NCI-H187 (cell line): Measurements from ENCODE around the gene NMS.
"Not testable (repeated sequence)": the region's sequence is repeated elsewhere in the genome, so short reads cannot be mapped to it uniquely, and the experiment has no call there.

Experiments
- DNase-seq, 2 experiments: peaks; one replicate each; lab custom pipeline; 2025; lab: John Stamatoyannopoulos, UW

Gene NMS, protein sequence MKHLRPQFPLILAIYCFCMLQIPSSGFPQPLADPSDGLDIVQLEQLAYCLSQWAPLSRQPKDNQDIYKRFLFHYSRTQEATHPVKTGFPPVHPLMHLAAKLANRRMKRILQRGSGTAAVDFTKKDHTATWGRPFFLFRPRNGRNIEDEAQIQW

DNA sequence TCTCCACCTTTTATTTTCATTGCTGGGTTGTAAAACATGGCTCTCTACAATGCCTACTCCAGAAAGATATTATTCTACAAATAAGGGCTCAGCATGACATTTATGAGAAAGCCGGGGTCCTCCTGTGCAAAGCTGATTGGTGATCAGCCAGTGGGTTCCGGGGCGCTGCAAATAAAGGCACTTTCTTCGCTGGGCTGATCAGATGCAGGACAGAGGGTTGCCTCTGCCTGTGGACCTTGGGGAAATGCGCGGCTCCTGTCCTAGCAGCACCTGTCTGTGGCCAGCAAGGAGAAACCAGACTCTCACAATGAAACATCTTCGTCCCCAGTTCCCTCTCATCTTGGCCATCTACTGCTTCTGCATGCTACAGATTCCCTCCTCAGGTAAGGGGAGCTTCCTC lies at the start of gene NMS:
Gene NMS (plus strand): TSS at position 301 of the 400 bp plus-strand sequence. CDS start 7 bp downstream, at position 308.
- DNase-seq = no peak

DNA sequence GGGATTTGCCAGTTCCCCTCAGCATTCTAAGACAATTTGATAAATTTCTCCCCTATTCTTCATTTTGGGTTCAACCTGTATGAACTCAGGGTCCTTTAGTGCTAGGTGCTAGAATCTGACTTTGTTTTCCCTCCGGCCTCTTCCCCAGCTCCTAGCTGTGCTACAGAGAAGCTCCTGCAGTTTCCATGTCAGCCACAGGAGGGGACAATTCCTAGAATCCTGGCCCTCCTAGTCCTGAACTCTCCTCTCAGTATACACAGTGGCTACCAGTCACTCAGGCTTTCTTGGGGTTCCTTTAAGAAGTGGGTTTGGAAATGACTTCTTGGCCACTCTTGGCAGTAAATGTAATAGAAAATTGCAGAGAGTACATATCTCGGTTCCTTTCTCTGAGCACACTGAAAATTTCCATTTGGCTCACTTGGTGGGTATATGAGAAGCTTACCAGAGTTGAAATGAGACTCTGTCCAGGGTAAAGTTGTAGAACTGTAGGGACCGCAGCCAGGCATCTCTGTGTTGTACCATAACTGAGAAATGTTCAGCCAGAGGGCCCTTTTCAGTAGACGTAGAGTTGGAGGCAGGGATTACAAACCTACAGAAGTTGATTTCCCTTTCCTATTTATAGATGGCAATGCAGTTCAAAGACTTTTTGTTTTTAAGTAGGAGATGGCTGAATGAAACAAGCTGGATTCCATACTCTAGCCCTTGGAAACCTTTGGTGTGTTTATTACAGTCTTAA lies 47.8 kb upstream of the NMS start:
- no peak for DNase-seq

- DNase-seq = no peak
Measured at GRCh38 chr2:100423631-100424030, 46.7 kb upstream of the NMS start.

- DNase-seq = no peak
Measured at GRCh38 chr2:100424277-100424875, 45.9 kb upstream of the NMS start.

DNA sequence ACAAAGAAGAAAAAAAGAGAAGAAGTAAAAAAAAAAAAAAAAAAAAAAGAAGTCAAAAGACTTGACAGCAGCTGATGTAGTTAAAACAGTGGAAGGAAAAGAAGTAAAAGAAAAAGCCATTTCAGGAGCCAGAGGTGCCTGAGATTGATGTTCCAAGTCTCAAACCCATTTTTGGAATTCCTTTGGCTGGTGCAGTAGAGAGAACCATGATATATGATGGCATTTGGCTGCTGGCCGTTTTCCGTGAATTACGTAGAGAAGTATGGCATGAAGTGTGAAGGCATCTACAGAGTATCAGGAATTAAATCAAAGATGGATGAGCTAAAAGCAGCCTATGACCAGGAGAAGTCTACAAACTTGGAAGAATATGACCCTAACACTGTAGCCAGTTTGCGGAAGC lies 45.2 kb upstream of the NMS start:
- DNase-seq = no peak

DNA sequence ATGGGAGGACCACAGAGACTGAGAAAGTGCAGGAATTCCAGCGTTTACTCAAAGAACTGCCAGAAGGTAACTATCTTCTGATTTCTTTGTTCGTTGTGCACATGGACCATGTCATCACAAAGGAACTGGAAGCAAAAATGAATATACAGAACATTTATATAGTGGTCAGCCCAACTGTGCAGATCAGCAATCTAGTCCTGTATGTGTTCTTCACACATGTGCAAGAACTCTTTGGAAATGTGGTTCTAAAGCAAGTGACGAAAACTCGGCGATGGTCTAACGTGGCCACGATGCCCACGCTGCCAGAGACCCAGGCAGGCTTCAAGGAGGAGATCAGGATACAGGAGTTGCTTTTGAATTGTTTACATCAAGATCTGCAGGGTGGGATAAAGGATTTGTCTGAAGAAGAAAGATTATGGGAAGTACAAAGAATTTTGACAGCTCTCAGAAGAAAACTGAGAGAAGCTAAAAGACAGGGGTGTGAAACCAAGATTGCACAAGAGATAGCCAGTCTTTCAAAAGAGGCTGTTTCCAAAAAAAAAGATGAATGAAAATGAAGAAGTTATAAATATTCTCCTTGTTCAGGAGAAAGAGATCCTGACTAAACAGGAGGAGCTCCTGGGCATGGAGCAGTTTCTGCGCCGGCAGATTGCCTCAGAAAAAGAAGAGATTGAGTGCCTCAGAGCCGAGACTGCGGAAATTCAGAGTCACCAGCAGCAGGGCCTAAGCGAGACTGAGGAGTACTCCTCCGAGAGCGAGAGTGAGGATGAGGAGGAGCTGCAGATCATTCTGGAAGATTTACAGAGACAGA lies 44.5 kb upstream of the NMS start:
- DNase-seq = no peak

GRCh38 chr2:100426384-100426720 lies 43.9 kb upstream of the NMS start:
- DNase-seq = no peak

GRCh38 chr2:100427111-100427510 lies 43.2 kb upstream of the NMS start:
- no peak for DNase-seq

- DNase-seq = no peak
Measured at GRCh38 chr2:100427627-100428258, 42.5 kb upstream of the NMS start.

DNA sequence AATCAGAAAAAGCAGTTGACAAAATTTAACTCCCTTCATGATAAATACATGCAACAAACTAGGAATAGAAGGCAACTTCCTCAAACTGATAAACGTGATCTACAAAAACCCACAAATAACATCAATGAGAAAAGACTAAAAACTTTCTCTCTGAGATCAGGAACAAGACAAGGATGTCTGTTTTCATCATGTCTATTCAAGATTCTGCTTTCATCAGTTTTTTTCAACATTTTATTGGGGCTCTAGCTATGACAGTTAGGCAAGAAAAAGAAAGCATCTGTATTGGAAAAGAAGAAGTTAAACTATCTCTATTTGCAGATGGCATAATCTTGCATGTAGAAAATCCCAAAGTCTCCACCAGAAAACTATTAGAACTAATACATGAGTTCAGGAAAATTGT lies 40.6 kb upstream of the NMS start:
- DNase-seq = no peak

GRCh38 chr2:100437751-100438150 lies 32.5 kb upstream of the NMS start:
- no peak for DNase-seq

- no peak for DNase-seq
Measured at GRCh38 chr2:100446696-100447095, 23.6 kb upstream of the NMS start.

GRCh38 chr2:100451092-100451491 lies 19.2 kb upstream of the NMS start:
- no peak for DNase-seq

DNA sequence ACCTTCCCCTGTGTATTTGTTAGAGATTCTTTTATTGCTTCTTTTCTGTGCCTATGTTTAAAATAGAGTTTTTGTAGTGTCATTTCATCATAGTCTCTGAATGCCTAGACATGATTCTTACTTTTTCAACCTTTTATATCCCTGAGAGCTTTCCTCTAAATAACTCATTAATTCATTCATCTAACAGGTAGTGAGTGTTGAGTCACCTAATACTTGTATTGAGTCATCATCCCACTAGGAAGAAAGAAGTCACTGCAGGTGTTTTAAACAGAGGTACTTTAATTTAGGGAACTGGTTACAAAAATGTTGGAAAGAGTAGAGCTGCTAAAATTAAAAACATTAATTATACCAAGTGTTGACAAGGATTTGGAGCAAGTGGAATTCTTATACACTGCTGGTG lies 18.5 kb upstream of the NMS start:
- DNase-seq = no peak

- no peak for DNase-seq
Measured at GRCh38 chr2:100453853-100454252, 16.4 kb upstream of the NMS start.

DNA sequence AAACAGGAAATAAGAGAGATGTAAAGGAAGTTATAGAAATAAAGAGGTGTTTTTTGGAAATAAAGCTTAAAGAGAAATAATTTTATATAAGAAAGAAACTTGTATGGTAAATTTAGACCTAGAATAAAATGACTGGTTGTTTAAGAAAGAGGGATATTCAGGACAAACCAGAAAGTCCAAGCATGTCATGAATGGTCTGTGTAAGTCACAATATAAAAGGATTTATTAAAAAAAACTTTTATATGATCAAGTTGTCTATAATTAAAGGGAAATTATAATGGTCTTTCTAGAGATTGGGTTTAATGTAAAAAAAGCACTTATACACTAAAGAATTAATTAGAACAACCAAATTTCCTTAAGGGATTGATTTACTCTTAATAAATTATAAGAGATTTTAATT lies 13.9 kb upstream of the NMS start:
- not testable (repeated sequence) for DNase-seq

DNA sequence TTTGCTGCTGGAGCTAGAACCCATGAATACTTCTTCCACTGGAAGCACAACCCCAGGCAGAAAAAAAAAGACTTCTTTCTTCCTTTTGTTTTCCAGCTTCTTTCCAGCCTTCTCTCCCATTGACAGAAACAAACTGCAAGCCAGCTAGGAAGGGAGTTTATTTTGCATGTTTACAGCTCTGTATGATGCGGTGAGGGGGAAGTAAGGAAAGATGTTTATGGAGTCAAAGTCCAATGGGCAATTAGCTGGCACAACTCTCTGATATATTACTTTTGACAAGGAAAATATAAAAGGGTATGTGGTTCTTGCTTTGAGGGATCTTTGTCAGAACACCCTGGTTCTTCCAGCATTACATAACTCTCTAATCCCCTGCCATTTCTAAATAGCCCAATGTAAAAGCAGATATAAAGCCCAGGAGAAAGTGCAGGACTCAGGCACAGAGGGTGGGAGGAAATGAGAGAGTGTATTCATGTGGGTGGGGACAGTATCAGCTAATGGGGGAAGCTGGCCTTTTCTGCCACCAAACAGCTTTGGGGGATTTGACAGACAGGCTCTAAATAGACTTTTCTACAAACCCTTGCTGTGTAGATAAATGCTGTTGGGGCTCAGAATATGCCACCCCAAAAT lies 9.3 kb upstream of the NMS start:
- DNase-seq = no peak

- DNase-seq = no peak
Measured at GRCh38 chr2:100470898-100471514, 724 bp downstream of the NMS start.

DNA sequence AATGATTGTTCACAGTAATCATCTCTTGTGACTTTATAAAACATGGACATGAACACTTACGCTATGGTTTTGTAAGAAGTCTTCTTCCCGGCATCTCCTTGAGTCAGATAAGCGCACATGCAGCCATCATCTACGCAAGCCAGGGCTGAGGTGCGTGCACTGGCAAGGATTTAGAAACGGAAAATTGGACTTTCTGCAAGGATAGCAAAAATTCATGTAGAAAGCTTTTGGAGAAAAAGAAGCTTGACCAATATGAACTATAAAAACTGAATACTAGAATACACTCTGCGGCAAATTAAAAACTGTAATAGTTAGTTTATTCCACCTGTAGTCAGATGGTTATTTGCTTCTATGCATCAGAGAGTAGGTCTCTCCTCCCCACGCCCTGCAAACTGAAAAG lies 6.3 kb downstream of the NMS start:
- no peak for DNase-seq

DNA sequence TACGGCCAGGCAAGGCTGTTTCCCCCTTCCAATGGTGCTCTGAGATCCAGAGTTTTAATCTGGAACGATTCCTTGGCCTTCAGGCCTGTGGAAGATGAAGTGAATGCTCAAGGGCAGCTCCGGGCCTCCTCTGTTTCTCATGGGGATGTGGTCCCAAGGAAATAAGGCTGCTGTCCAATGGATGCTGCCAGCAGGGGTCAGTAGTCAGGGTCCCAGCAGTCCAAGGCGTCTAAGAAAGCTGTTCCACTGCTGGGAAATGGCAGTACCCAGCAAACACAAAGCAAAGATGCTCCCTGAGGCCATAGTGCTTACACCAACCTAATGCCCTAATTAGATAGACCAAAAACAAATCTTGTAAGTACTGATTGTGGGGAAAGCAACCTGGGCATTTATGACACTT lies 12.5 kb downstream of the NMS start:
- DNase-seq = no peak

- no peak for DNase-seq
Measured at GRCh38 chr2:100483895-100484294, 13.6 kb downstream of the NMS start.
